ENCODE measurements around the gene PTCD1.

Gene PTCD1, protein sequence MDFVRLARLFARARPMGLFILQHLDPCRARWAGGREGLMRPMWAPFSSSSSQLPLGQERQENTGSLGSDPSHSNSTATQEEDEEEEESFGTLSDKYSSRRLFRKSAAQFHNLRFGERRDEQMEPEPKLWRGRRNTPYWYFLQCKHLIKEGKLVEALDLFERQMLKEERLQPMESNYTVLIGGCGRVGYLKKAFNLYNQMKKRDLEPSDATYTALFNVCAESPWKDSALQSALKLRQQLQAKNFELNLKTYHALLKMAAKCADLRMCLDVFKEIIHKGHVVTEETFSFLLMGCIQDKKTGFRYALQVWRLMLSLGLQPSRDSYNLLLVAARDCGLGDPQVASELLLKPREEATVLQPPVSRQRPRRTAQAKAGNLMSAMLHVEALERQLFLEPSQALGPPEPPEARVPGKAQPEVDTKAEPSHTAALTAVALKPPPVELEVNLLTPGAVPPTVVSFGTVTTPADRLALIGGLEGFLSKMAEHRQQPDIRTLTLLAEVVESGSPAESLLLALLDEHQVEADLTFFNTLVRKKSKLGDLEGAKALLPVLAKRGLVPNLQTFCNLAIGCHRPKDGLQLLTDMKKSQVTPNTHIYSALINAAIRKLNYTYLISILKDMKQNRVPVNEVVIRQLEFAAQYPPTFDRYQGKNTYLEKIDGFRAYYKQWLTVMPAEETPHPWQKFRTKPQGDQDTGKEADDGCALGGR

DNA sequence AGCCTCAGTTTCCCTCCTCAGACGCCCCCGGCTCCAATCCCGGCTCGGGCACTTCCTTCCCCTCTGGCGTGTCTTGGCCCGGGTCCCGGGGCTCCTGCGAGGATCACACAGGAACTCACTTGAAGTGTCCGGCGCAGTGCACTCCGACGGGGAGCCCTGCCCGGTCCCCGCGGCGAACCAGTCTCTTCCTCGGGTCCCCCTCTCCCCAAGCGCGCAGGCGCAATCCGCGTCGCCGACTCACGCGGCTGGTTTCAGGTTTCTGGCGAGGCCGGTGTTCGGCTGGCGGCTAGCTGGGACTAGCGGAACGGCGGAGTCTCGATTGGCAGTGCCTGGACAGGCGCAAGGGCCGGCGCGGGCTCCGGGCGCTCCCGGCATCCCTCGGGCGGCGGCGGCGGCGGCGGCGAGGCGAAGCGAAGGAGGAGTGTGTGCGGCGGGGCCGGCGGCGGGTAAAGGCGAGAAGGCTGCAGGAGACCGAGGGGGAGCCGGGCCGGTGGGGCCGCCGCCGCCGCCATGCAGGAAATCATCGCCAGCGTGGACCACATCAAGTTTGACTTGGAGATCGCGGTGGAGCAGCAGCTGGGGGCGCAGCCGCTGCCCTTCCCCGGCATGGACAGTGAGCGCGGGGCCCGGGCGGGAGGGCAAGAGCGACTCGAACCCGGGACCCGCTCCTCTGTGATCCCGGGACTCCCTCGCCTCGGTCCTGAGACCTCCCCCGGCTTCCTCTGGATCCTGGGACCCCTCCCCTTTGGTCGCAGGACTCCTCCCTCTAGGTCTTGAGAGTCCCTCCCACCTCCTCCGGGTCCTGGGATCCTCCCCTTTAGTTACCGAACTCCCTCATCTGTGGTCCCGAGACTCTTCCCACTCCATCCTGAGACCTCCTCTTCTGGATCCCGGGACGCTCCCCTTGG is at the start of gene PTCD1, which contains the start of gene CPSF4:
Gene PTCD1, minus strand, starts transcription at position 226 of the 908 bp plus-strand sequence. CDS start 3,556 bp downstream, outside the sequence.
Gene CPSF4, plus strand, starts transcription at position 371 of the 908 bp plus-strand sequence. Its CDS starts 140 bp downstream, at position 511.
- peak; percentile 94 for DNase-seq

DNA sequence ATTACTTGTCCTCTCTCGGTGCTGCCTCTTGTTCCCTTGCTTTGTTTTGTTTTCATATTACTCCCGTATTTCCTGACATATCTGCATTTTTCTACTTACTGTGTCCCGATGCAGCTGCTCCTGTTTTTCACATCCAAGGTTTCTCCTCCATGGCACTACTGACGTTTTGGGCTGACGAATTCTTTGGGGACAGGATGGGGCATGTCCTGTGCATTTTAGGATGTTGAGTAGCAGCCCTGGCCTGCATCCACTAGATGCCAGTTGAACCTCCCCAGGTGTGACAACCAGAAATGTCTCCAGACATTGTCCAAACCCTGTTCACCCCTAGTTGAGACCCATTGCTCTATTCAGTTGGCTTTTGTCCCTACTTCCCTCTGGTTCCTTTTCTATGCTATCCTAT is 46.5 kb upstream of the PTCD1 start:
- no peak for DNase-seq

DNA sequence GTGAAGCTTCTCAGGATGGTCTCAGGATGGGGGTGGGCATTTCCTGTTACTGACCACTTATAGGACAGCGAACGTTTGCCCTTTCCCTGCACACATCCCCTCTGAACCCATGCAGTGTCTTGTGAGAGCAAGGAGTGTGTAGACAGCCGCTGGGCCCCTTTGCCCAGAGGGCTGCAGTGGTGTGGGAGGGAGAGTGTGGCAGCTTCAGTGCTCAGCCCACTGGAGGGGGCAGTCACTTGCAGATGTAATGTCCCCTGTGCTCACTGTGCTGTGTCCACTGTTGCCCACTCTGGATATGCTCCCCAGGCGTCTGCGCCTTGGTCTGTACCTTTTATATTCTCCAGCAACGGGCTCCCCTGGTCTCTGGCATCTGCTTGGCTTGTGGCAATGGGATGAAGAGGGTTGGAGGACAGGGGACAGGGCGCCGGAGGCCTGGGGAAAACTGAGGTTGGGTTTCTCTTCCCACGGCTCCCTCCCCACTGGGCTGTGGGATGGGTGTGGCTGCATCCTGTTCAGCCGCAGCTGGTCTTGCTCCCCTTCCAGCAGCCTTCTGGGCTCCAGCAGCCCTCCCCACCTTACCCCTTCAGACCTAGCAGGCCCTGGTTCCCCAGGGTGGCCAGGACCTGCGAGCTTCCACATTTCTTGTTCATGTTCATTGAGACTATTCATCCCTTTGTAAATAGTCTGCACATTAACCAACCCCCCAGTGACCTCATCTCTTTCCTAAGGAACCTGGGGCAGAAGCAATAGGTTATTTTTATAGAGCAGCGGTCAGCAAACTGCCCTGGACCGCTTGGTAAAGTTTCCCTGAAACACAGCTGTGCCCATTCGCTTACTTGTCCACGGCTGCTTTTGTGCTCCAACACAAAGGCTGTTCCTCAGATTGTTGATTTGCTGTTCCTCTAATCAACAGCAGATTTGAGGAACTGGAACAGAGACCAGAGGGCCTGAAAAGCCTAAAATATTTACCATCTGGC is 40.2 kb upstream of the PTCD1 start:
- DNase-seq: no peak

DNA sequence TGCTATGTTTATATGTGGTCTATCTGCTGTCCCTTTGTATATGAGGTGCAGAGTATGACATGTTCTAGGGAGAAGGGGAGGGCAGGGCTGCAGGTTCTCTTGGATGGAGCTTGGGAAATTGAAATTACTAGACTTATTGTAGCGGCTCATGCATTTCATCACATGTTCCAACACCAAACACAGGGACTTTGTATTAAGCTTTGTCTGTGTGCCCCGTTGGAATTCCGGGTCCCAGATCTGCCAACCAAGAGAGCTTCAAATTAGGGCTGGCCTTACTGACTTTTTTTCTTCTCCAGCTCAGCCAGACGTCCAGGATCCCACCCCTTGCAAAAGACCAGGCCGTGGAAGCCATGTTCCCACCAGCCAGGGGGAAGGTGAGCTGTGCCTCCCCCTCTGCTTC is 37.5 kb upstream of the PTCD1 start:
- no peak for DNase-seq

DNA sequence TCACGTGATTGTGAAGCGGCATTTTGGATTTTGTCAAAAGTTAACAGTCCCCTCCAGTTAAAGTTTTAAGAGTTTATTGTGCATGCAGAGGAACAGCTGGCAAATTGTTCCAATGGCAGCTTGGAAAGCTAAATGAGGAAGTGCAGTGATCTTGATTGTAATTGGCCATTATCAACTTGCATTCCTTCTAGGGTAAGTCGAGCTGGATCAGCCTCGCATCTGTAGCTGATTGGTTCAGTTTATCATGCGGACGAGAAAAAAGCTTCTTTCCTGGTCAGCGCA is 34.7 kb upstream of the PTCD1 start:
- no peak for DNase-seq

DNA sequence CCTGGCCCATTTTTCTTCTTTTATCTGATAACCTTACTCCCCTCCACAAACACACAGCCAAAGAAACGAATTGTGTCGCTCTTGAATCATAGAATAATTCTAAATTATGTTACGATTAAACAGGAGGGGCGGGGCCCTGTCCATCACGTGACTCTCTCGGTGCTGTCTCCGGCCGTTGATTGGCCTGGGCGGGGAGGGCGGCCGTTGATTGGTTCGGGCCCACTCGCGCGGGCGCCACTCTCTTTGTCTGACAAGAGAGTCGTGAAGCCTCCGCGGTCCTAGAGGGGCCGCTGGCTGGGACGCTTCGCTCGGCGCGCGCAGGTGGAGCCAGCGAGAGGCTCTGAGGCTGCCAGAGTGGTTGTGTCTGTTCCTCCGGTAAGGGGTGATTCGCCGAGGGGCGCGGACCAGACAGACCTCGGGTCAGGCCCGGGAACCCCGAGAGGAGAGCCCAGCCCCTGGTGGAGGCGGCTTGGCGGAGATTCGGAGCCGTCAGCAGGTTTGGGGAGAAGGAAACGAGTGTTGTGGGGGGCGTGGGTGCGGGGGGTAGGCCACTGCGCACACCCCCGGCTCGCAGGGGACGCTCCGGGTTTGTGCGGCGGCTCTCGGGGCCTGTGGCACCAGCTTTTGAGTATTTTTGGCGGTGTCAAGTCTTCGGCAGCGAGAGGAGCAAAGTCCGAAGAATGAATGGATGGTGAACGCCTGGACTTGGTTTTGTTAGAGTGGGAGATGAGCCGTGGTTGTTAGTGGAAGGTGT is 34.1 kb upstream of the PTCD1 start, which contains the start of gene ZNF789:
Gene ZNF789, plus strand, starts transcription at position 330 of the 754 bp plus-strand sequence. CDS start 3,567 bp downstream, outside the sequence.
- peak; percentile 89 for DNase-seq

DNA sequence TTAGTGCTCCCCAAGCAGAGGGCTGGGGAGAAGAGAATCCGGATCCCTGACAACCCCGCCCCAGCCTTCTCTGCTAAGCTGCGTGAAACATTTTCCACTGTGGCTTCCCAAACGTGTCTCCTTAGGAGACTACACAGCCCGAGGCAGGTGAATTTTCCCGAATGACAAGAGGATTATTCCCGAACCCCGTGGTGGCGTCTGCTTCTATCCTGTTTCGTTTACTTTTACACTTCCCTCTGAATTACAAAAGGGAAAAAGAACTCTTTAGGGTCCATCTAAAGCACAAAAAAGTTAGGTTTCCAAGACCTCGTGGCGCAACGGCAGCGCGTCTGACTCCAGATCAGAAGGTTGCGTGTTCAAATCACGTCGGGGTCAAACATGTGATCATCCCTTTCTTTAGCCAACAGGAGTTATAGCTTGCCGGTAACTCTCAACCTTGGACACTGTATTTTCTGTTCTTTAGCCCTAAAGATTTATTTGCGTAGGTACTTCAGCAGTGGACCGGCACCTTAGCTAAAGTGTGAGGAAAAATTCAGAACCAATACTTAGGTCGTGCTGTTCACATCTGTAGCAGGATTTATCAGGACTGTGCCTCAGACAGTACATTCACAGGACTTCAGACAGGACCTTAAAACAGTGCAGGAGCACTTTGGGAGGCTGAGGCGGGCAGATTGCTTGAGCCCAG is 30.9 kb upstream of the PTCD1 start:
- no peak for DNase-seq

DNA sequence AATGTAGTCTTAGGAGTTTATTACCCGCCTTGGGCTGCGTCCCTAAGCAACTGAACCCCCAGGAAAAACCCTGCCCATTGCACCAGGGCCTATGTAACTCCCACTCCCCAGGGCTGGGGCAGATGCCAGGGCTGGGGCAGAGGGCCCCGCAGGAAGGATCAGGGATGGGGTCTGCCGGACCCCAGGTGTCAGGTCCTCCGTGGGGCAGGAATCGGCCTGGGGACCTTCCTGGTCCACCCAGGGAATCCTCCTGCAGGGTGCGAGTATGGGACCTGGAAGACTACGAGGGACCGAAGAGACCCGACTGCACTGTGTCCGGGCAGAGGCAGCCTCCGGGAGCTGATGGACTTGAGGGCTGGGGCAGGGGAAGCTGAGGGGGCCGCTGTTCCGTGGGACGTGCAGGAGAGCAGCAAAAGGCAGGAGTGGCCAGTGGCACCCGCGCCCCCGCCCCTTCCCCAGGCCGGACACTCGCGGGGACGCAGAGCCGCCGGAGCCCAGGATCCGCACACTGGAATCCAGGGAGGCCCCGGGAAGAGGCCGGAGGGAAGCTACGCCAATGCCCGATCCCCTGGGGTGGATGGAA is 29.8 kb upstream of the PTCD1 start:
- DNase-seq: no peak

DNA sequence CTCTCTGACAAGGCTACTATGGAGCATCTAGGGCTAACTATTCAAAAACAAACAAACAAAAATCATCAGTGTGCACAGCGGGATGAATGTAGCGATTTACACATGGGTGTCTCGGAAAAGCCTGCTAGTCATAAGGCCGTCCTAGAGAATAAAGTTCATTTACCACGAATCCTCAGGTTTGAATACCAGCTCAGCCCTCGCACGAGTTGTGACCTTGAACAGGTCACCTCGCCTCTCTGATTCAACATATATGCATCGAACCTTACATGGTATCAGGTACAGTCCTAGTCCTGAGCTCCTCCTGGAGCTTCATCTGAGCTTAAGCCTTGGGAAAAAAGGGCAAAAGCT is 26.8 kb upstream of the PTCD1 start:
- DNase-seq: no peak

DNA sequence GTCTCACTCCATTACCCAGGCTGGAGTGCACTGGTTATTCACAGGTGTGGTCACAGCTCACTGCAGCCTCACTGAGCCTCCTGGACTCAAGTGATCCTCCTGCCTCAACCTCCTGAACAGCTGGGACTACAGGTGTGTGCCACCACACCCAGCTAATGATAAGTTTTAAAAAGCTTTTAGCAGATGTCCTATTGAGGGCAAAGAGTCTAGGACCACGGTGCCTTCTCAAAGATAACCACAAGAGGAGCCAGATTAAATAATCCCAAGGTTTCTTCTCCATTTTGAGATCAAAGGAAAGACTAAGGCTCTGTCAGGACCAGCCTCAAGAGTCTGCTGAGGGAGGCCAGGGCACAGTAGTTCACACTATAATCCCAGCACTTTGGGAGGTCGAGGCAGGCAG is 22.6 kb upstream of the PTCD1 start:
- DNase-seq: no peak

DNA sequence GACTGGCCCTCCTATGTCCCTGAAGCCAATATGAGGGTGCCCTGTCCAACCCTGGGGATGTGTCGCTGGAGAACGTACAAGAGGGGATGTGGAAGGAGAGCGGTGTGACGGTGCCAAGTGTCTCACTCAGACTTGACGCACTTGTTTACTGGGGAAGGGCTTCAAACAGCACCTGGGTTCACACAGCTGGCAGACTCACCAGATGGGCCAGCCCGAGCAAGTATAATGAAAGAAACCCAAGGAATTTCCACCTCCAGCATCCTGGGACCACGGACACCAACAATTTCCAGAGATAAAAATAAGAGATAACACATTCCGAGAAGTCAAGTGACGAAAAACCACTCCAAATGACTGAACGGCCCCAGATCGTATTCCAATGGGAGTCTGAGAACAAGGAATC is 22.1 kb upstream of the PTCD1 start:
- DNase-seq: no peak

DNA sequence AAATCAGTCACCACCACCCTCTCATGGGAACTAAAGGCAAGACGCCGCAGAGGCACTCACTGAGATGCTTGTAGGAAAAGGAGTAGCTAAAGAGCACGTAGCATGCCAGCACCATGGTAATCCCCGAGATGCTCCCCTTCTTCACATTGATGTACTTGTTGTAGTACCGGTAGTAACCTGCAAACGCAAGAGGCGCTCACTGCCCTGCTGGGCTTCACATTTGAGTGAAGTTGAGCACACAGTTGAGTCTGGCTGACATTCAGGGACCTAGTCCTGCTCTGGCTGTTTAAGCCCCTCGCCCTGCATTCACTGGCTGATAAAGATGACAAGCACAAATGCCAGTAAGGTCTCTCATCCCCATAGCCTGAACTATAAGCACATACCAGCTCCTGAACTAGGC is 20.5 kb upstream of the PTCD1 start:
- DNase-seq: no peak

DNA sequence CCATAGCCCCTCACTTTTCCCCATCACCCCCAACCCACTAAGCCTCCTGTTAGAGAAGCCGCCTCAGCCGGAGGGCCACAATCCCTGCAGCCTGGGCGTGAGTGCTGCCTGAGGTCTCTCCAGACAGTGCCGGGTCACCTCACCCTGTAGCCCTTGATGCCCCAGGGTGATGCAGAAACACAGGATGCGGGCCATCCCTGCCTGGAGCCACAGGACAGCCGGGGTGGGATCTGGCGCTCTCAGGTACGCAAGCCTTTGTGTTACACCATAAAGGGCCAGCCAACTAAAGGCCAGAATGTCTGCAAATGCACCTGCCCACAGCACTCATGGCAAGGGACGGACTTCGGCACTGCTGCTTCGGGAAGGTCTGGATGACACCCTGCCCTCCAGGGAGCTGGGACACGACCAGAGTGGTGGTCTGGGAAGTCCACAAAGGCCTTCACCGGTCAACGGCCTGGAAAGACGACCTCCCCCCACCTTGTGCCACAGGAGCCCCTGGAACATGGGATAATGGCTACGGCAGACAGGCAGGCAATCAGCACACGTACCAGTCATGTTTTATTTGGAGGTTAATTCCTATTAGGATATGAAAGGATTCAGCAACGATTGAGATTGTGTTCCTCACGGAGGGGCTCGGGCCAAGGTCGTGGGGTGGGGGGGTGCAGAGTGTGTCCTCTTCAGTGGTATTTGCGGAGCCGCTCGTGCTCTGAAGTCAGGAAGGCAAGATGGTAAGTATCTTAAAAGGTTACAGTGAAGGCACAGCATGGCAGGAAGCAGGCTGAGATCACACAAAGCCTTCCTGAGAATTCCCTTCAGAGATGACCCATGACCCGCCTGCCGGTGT is 19.3 kb upstream of the PTCD1 start:
- no peak for DNase-seq

DNA sequence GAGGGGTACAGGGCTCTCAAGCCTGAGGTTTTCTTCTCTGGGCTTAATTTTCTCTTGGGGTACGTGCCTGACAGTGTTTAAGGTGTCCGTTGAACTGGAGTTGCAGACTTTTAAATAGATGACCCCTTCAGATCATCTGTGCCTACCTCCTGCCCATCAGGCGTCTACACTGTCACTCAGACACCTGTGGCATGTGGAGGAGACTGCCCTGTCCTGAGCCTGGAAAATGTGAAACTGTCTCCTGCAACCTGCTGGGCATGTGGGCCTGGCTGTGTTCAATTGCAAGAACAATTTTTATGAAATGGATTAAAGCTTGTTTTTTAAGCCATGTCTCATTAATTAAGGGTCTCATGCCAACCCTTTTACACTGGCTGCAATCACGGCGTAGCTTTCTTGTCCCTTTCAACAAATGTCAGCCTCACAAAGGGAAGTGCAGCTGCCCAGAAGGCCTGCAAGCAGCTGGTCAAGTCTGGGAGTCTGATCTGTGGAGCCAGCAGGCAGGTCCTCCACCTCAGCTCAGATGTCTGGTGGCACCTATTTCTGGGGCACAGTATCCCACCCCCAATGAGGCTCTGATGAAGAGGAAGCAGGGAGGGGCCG is 18.6 kb upstream of the PTCD1 start:
- no peak for DNase-seq

DNA sequence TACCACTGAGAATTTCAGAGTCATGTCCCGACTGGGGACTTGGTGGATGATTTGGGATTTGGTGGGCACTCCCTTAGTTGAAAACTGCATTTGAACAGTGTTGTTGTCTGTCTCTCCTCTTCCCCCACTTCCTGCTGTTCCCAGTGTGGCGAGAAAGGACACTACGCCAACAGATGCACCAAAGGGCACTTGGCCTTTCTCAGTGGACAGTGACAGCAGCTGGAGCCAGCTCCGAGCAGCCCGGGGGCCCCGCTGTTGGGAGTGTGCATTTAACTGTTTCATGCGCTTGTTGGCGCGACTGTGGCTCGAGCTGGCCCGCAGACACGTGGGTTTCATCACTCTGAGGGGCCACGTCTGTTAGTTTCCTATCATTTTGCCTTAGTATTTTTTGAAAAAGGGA is 17.7 kb upstream of the PTCD1 start:
- no peak for DNase-seq

DNA sequence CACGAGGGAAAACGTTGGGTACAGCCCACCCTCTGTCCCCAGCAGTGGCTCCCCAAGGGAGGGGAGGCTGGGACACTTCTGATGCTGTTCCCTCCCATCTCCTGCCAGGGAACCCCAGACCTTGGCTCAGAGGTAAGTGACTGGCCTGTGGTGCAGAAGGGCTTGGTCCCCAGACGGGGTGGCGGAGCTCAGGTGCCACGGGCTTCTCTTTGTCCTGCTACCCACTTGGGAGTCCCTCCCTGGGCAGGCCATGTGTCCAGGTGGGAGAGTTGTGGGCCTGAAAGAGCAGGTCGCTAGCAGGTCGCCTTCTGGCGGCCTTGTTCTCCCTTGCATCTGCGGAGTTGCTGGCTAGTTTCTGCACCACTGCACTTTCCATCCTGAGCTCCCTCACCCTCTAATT is 17.3 kb upstream of the PTCD1 start:
- DNase-seq: no peak

DNA sequence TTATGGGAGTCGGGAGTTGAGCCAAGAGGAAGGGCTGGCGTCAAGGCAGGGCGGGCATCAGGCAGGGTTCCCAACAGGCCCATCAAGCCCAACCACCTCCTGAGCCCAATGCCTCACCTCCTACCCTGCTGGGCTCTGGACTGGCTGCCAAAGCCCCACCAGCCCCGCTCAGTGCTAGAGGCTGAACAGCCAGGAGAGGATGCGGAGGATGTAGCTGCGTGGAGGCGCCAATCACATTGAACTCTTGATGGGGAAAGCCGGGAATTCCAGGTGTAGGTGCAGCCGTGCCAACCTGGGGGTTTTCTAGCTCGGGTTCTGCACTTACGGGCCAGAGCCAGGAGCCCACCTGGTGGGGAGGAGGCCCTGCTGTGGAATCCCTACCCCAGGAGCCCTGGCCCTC is 14.5 kb upstream of the PTCD1 start:
- no peak for DNase-seq

DNA sequence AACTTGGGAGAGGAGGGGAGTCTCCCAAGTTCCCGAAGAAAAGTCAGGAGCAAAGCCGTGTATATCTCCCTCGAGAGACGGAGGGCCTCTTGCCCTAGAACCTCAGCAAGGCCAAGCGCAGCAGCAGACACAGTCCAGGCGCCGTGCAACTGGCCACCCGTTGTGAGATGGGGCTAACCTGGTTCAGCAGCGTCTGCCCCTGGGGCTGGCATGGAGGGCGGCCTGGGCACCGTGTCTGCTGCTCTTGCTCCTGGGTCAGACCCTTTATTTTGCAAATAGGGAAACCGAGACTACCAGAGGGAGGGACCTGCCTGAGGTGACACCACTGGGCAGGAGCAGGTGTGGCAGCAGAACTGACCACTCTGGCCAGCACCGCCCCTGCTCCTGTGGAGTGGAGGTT is 13.9 kb upstream of the PTCD1 start:
- no peak for DNase-seq

DNA sequence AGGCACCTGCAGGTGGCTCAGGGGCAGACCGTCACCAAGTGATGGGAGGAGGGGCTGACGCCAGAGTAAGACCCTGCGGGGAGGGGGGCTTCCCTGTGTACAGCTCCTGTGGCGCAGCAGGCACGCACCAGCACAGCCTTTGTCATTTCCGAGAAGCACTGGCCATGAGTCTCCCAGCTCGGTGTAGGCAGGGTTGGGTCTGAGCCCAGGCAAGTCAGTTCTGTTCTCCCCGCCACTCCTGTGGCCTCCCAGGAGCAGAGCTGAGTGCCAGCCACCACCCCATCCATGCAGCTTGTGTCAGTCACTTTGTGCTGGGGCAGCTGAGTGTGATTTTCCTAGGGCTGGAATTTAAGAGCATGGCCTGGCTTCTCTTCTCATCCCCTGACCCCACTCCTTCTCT is 13.3 kb upstream of the PTCD1 start:
- DNase-seq: no peak

Measured in 8988T (cell line).